ENCODE results near the gene ZMIZ1. TPM values are rescaled to one million over a fixed set of nuclear protein-coding genes. Genes with fewer than 3 reads are reported as not detected.
A peak's percentile ranks its signal among the peaks of the same experiment; 100 is the strongest.

Gene ZMIZ1
- total and polyA plus RNA-seq, 4 donors: 3.9 to 19.1 (median 9.8) TPM

GRCh38 chr10:79196470-79197461 is 128.0 kb downstream of the ZMIZ1 start:
- H3K4me1 ChIP-seq (ENCODE audit: control insufficient read depth in 4 of 4, insufficient read depth in 4 of 4, low read length in 3 of 4): peaks cover 0 to 6% (median 5%) of the 10 kb centered on the region in 4 donors
- DNase-seq (ENCODE audit: low spot score): peak; percentile 87
- no peak overlapping the region for H3K4me3 ChIP-seq (ENCODE audit: low read depth in 1 of 3, low read length in 3 of 3)
- no peak overlapping the region for H3K27ac ChIP-seq (ENCODE audit: low read depth in 1 of 2, low read length in 2 of 2)
- H3K36me3 ChIP-seq (ENCODE audit: control insufficient read depth in 4 of 4, insufficient read depth in 3 of 4, low read depth in 1 of 4, low read length in 3 of 4): peaks cover 0 to 3% (median under 1%) of the 10 kb centered on the region in 4 donors
- H3K9ac ChIP-seq (ENCODE audit: low read depth in 1 of 2, low read length in 2 of 2): no peak overlapping the region
- H3K9me3 ChIP-seq (ENCODE audit: control insufficient read depth in 4 of 4, low read length in 3 of 4): no peaks in the 10 kb centered on the region
- 63% methylated on average over 18 of the region's 18 CpGs for WGBS
- TF ChIP-seq RAD21 (IDR thresholded peaks at IDR 0.05) (peak; percentile 87 to 93), YY1 (IDR thresholded peaks at IDR 0.05) (no peak), MAX (IDR thresholded peaks at IDR 0.05) (no peak), ATF3 (IDR thresholded peaks at IDR 0.05) (no peak), HNF4A (conservative IDR thresholded peaks at IDR 0.05) (no peak), CTCF (IDR thresholded peaks at IDR 0.05; ENCODE audit: low read depth, low read length, missing input control) (peak; percentile 91), SP1 (IDR thresholded peaks at IDR 0.05) (no peak)
- no peaks in the 10 kb centered on the region for H3K27me3 ChIP-seq (ENCODE audit: control insufficient read depth in 4 of 4, insufficient read depth in 4 of 4, low read length in 3 of 4)

- Histone ChIP-seq H3K4me3 (ENCODE audit: low read depth in 1 of 3, low read length in 3 of 3) (no peak overlapping the region), H3K27ac (ENCODE audit: low read depth in 1 of 2, low read length in 2 of 2) (no peak overlapping the region), H3K9me3 (ENCODE audit: control insufficient read depth in 4 of 4, low read length in 3 of 4) (no peaks in the 10 kb centered on the region), H3K27me3 (ENCODE audit: control insufficient read depth in 4 of 4, insufficient read depth in 4 of 4, low read length in 3 of 4) (no peaks in the 10 kb centered on the region), H3K36me3 (ENCODE audit: control insufficient read depth in 4 of 4, insufficient read depth in 3 of 4, low read depth in 1 of 4, low read length in 3 of 4) (peaks cover 0 to 3% (median 3%) of the 10 kb centered on the region in 4 donors), H3K4me1 (ENCODE audit: control insufficient read depth in 4 of 4, insufficient read depth in 4 of 4, low read length in 3 of 4) (peaks cover 0 to 6% (median 5%) of the 10 kb centered on the region in 4 donors), H3K9ac (ENCODE audit: low read depth in 1 of 2, low read length in 2 of 2) (no peak overlapping the region)
- WGBS: 98% methylated on average over 4 of the region's 4 CpGs
- no peak for DNase-seq (ENCODE audit: low spot score)
- no peak for TF ChIP-seq HNF4G (IDR thresholded peaks at IDR 0.05)
- no peak for TF ChIP-seq FOXA2 (IDR thresholded peaks at IDR 0.05)
- no peak for TF ChIP-seq YY1 (IDR thresholded peaks at IDR 0.05)
- no peak for TF ChIP-seq MAX (IDR thresholded peaks at IDR 0.05)
- TF ChIP-seq GABPA (IDR thresholded peaks at IDR 0.05 in 1 of 2, conservative IDR thresholded peaks at IDR 0.05 in 1 of 2): no peak
- no peak for TF ChIP-seq SP1 (IDR thresholded peaks at IDR 0.05)
- TF ChIP-seq REST (IDR thresholded peaks at IDR 0.05): no peak
- TF ChIP-seq RXRA (IDR thresholded peaks at IDR 0.05): no peak
- no peak for TF ChIP-seq ZBTB33 (IDR thresholded peaks at IDR 0.05)
- TF ChIP-seq TAF1 (conservative IDR thresholded peaks at IDR 0.05): no peak
- TF ChIP-seq ATF3 (IDR thresholded peaks at IDR 0.05): no peak
- TF ChIP-seq JUND (IDR thresholded peaks at IDR 0.05): no peak
- TF ChIP-seq NR2F2 (IDR thresholded peaks at IDR 0.05): no peak
- TF ChIP-seq EGR1 (IDR thresholded peaks at IDR 0.05; ENCODE audit: low read depth in 2 of 2): no peak
- TF ChIP-seq RAD21 (IDR thresholded peaks at IDR 0.05): no peak
- TF ChIP-seq HNF4A (conservative IDR thresholded peaks at IDR 0.05): no peak
- no peak for TF ChIP-seq CTCF (IDR thresholded peaks at IDR 0.05; ENCODE audit: low read depth, low read length, missing input control)
- TF ChIP-seq FOXA1 (IDR thresholded peaks at IDR 0.05): no peak
Measured at GRCh38 chr10:79197558-79197957, 128.8 kb downstream of the ZMIZ1 start.
